Caco-2 (cell line): Measurements from ENCODE around the gene ROGDI. TPM values are rescaled to one million over a fixed set of nuclear protein-coding genes. Genes with fewer than 3 reads are reported as not detected.

Experiments used
- BruUV-seq: library from RNA; stranded (reverse); fragments of 400-500 nt; replicated peaks from 2 replicates; lab custom pipeline; 2021; lab: Mats Ljungman, UMichigan
- CTCF ChIA-PET: fragments of 300-600 bp; sonication (Branson Sonifier 250); formaldehyde crosslinking; loops from one replicate; lab custom pipeline; 2022; ENCODE audit warnings: antibody characterized with exemption; lab: Charles Lee
- POLR2A ChIA-PET: fragments of 300-600 bp; sonication (Branson Sonifier 250); formaldehyde crosslinking; loops from one replicate; lab custom pipeline; 2022; ENCODE audit warnings: antibody characterized with exemption; lab: Charles Lee
- DNase-seq, 2 experiments: peaks; one replicate each; pipeline versions ENCODE4 v3.0.0 to v3.0.0-alpha.2; 2020 to 2022
- H3K27me3 ChIP-seq: replicated peaks from 2 replicates; pipeline ENCODE4 v1.6.0; 2011; ENCODE audit warnings: low read length; ENCODE audit not compliant: control insufficient read depth, insufficient read depth
- H3K36me3 ChIP-seq: 2 replicates; pipeline ENCODE4 v1.5.1; 2011; ENCODE audit warnings: low read length; ENCODE audit not compliant: control insufficient read depth, insufficient read depth
- H3K4me1 ChIP-seq: fragments of 250-450 bp; sonication (Bioruptor Pico); 2 replicates; pipeline ENCODE4 v1.5.1; 2020; ENCODE audit warnings: mild to moderate bottlenecking
- H3K4me3 ChIP-seq: 2 replicates; pipeline ENCODE4 v1.5.1; 2011; ENCODE audit warnings: low read depth, mild to moderate bottlenecking, control low read depth, low read length
- H3K9me3 ChIP-seq: fragments of 250-450 bp; sonication (Bioruptor Pico); 2 replicates; pipeline ENCODE4 v1.5.1; 2020; ENCODE audit warnings: mild to moderate bottlenecking, moderate library complexity
- H3K27ac Mint-ChIP-seq: one replicate; pipeline ENCODE4 v1.8.0; 2022; ENCODE audit warnings: mixed read lengths; ENCODE audit not compliant: unreplicated experiment
- H3K27me3 Mint-ChIP-seq: one replicate; pipeline ENCODE4 v1.8.0; 2022; ENCODE audit warnings: mixed read lengths; ENCODE audit not compliant: insufficient read depth, unreplicated experiment
- H3K36me3 Mint-ChIP-seq: one replicate; pipeline ENCODE4 v1.8.0; 2022; ENCODE audit warnings: mild to moderate bottlenecking, mixed read lengths; ENCODE audit not compliant: insufficient read depth, unreplicated experiment
- H3K4me1 Mint-ChIP-seq: one replicate; pipeline ENCODE4 v1.8.0; 2022; ENCODE audit warnings: low read depth, mixed read lengths; ENCODE audit not compliant: unreplicated experiment
- H3K4me3 Mint-ChIP-seq: one replicate; pipeline ENCODE4 v1.8.0; 2022; ENCODE audit warnings: mild to moderate bottlenecking, moderate library complexity, mixed read lengths; ENCODE audit not compliant: unreplicated experiment
- H3K9me3 Mint-ChIP-seq: one replicate; pipeline ENCODE4 v1.8.0; 2022; ENCODE audit warnings: mixed read lengths; ENCODE audit not compliant: unreplicated experiment
- intact Hi-C: fragments of 100-400 bp; cut with micrococcal nuclease; formaldehyde crosslinking; loops from one replicate; pipeline ENCODE4 v1.10.0; 2022; ENCODE audit not compliant: unreplicated experiment
- total RNA-seq: library from RNA; stranded (reverse); gene quantifications from 2 replicates; pipeline ENCODE4 v1.2.3, GENCODE V29; 2022
- TF ChIP-seq, protein P1 (sequence below), 2 experiments: fragments of 200-600 bp in 1 of 2; IDR thresholded peaks; 1 replicate in 1 of 2; 2 replicates in 1 of 2; pipeline versions ENCODE4 v1.5.1 to v1.8.0; 2011 to 2022; ENCODE audit warnings: antibody characterized with exemption in 1 of 2, control low read depth in 1 of 2, inconsistent platforms in 1 of 2, low read depth in 1 of 2, low read length in 1 of 2, mild to moderate bottlenecking in 1 of 2, moderate library complexity in 1 of 2; ENCODE audit not compliant: insufficient read depth in 1 of 2, severe bottlenecking in 1 of 2, unreplicated experiment in 1 of 2

ROGDI gene
- total RNA-seq, 1 experiment from 2014 or later = 18.2 TPM

DNA sequence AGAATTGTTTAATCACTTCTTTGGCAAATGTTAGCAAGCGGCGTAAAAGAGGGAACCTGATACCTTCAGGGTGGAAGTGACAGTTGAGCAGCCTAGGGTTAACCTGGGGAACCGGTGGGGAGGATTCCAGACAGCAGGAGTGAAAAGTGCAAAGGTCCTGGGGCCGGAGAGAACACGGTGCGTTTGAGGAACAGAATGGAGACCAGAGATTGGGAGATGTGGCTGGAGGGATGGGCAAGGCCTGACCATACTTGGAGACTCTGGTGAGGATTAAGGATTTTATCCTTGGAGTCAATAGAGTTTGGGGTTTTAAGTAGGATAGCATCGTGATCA is 33.2 kb downstream of the ROGDI start:
- DNase-seq = no peak
- TF ChIP-seq, protein P1, sequence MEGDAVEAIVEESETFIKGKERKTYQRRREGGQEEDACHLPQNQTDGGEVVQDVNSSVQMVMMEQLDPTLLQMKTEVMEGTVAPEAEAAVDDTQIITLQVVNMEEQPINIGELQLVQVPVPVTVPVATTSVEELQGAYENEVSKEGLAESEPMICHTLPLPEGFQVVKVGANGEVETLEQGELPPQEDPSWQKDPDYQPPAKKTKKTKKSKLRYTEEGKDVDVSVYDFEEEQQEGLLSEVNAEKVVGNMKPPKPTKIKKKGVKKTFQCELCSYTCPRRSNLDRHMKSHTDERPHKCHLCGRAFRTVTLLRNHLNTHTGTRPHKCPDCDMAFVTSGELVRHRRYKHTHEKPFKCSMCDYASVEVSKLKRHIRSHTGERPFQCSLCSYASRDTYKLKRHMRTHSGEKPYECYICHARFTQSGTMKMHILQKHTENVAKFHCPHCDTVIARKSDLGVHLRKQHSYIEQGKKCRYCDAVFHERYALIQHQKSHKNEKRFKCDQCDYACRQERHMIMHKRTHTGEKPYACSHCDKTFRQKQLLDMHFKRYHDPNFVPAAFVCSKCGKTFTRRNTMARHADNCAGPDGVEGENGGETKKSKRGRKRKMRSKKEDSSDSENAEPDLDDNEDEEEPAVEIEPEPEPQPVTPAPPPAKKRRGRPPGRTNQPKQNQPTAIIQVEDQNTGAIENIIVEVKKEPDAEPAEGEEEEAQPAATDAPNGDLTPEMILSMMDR (IDR thresholded peaks at IDR 0.05; ENCODE audit: insufficient read depth in 1 of 2, low read depth in 1 of 2, low read length in 1 of 2, severe bottlenecking in 1 of 2, unreplicated experiment in 1 of 2) = no peak
- Mint-ChIP-seq H3K9me3 (no peaks in the 10 kb centered on the region), H3K36me3 (peaks cover 9% of the 10 kb centered on the region), H3K4me1 (peaks cover 17% of the 10 kb centered on the region), H3K27me3 (no peaks in the 10 kb centered on the region), H3K4me3 (peak overlapping the region; percentile 77), H3K27ac (no peak overlapping the region)
- no TSS peak for BruUV-seq
- Histone ChIP-seq H3K36me3 (no peaks in the 10 kb centered on the region), H3K4me3 (peak overlapping the region; percentile 66), H3K27me3 (no peaks in the 10 kb centered on the region), H3K9me3 (no peaks in the 10 kb centered on the region), H3K4me1 (peaks cover 10% of the 10 kb centered on the region; the same call in 1 of the 2 replicates)
- ChIA-PET CTCF (interaction anchor here (0.6 to 2.1 kb wide), 2 partner anchors 35 to 169 kb away, joined by 3 to 7 read pairs; partner anchors contain the start of genes ANKS3 and DNAAF8), POLR2A (interaction anchor here (0.7 to 1.7 kb wide), 4 partner anchors 19 to 295 kb away, joined by 3 to 20 read pairs (median 5); partner anchors contain the start of genes ANKS3, DNAAF8, NMRAL1 and SEPTIN12)
- intact Hi-C loops = loop anchor here (2.0 kb wide), 2 partner anchors 20 to 34 kb away; partner anchors contain the start of genes ANKS3, DNAAF8 and SEPTIN12

DNA sequence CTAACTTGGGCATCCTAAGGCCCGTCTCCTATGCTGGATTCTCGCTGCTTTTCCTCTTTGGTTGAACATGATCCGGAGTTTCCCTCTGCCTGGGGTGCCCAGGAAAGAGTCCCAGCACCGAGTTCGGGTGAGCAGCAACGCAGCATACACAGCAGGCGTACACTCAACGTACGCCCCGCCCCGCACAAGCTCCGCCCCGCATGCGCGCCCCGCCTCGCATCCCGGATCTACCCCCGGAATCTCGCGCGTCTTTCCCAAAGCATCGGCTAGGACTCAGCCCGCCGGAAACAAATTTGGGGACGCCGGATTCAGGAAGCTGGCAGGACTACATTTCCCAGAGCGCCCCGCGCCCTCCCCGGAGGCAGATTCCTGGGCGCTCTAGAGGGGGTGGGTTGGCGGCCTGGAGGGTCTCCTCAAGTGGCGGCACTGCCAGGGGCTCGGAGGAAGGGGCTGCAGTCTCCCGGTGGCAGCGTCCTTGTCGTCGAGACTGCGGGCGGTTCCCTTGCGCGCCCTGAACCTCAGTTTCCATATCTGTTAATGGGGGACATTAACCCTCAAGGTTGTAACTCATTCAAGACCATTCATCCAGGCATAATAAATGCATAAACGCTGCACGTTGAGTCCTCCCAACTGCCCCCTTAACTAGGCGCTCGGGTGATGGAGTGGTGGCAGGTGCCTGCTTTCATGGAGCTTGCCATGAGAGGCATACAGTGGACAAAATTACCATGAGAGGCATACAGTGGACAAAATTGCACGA is 33.7 kb downstream of the ROGDI start:
- ChIA-PET CTCF (interaction anchor here (0.6 to 2.1 kb wide), 2 partner anchors 34 to 169 kb away, joined by 3 to 7 read pairs; partner anchors contain the start of genes ANKS3 and DNAAF8), POLR2A (interaction anchor here (0.7 to 1.7 kb wide), 5 partner anchors 20 to 294 kb away, joined by 3 to 20 read pairs (median 6); partner anchors contain the start of genes ANKS3, DNAAF8, NMRAL1 and SEPTIN12)
- Histone ChIP-seq H3K27me3 (no peaks in the 10 kb centered on the region), H3K9me3 (no peaks in the 10 kb centered on the region), H3K4me3 (peak overlapping the region; percentile 66), H3K4me1 (peaks cover 10% of the 10 kb centered on the region; the same call in 1 of the 2 replicates), H3K36me3 (no peaks in the 10 kb centered on the region)
- Mint-ChIP-seq H3K4me3 (peak overlapping the region; percentile 77), H3K27ac (peak overlapping the region; percentile 71), H3K36me3 (peaks cover 9% of the 10 kb centered on the region), H3K27me3 (no peaks in the 10 kb centered on the region), H3K9me3 (no peaks in the 10 kb centered on the region), H3K4me1 (peaks cover 12% of the 10 kb centered on the region)
- no TSS peak for BruUV-seq
- intact Hi-C loops = loop anchor here (1.0 to 2.0 kb wide), 4 partner anchors 20 to 188 kb away; partner anchors contain the start of genes ANKS3, DNAAF8, ROGDI and SEPTIN12
- peak; percentile 95 to 96 for DNase-seq
- TF ChIP-seq, protein P1 (IDR thresholded peaks at IDR 0.05; ENCODE audit: insufficient read depth in 1 of 2, low read depth in 1 of 2, low read length in 1 of 2, severe bottlenecking in 1 of 2, unreplicated experiment in 1 of 2) = no peak

DNA sequence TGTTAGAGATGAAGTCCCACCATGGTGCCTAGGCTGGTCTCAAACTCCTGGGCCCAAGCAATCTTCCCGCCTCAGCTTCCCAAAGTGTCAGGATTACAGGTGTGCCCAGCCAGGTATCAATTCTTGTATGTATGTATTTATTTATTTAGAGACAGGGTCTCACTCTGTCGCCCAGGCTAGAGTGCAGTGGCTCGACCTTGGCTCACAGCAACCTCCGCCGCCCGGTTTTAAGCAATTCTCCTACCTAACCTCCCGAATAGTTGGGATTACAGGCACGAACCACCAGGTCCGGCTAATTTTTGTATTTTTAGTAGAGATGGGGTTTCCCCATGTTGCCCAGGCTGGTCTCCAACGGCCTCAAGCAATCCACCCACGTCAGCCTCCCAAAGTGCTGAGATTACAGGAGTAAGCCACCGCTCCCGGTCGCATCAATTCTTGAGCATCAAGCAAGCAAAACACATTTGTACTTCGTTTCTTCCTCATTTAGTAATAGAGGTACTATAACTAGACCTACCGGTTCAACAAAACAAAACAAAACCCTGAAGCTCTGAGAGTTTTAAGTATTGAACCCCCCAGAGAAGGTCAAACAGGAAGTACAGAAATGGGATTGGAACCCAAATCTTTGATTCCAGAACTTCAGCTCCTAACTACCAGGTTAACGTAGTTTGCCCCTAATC is 34.4 kb downstream of the ROGDI start:
- H3K4me1 Mint-ChIP-seq = peaks cover 10% of the 10 kb centered on the region
- CTCF ChIA-PET = interaction anchor here (2.1 kb wide), 1 partner anchor 33 kb away, joined by 7 read pairs; the partner anchor contains the start of genes ANKS3 and DNAAF8
- peak overlapping the region; percentile 71 for H3K27ac Mint-ChIP-seq

More for the DNA sequence above, 34.4 kb downstream of the ROGDI start:
- peak overlapping the region; percentile 66 for H3K4me3 ChIP-seq
- no peaks in the 10 kb centered on the region for H3K27me3 Mint-ChIP-seq
- TF ChIP-seq, protein P1 (IDR thresholded peaks at IDR 0.05; ENCODE audit: insufficient read depth in 1 of 2, low read depth in 1 of 2, low read length in 1 of 2, severe bottlenecking in 1 of 2, unreplicated experiment in 1 of 2) = no peak
- DNase-seq = peak in 1 of 2 experiments; percentile 16
- POLR2A ChIA-PET = interaction anchor here (0.7 to 1.7 kb wide), 3 partner anchors 20 to 177 kb away, joined by 6 to 20 read pairs (median 6); partner anchors contain the start of genes ANKS3, DNAAF8 and SEPTIN12
- intact Hi-C loops = loop anchor here (1.0 to 2.0 kb wide), 5 partner anchors 21 to 188 kb away; partner anchors contain the start of genes ANKS3, DNAAF8, NUDT16L1 and ROGDI
- no peaks in the 10 kb centered on the region for H3K36me3 ChIP-seq
- peaks cover 10% of the 10 kb centered on the region; the same call in 1 of the 2 replicates for H3K4me1 ChIP-seq
- TSS peak; percentile 9 for BruUV-seq
- no peaks in the 10 kb centered on the region for H3K9me3 ChIP-seq
- H3K4me3 Mint-ChIP-seq = peak overlapping the region; percentile 77
- no peaks in the 10 kb centered on the region for H3K27me3 ChIP-seq
- H3K36me3 Mint-ChIP-seq = peaks cover 15% of the 10 kb centered on the region
- no peaks in the 10 kb centered on the region for H3K9me3 Mint-ChIP-seq
